Type B pancreatic cell (in vitro differentiated cells): ENCODE data around the gene DBH. TPM values are rescaled to one million over a fixed set of nuclear protein-coding genes. Genes with fewer than 3 reads are reported as not detected.

ENCODE experiments used
- DNase-seq: peaks from one replicate; pipeline ENCODE4 v3.0.0; 2021; ENCODE audit warnings: mixed read lengths; ENCODE audit not compliant: unreplicated experiment; ENCODE audit errors: extremely low spot score
- H3K27ac Mint-ChIP-seq: 2 replicates; pipeline ENCODE4 v1.8.0; 2021; ENCODE audit warnings: mild to moderate bottlenecking, mixed read lengths
- H3K27me3 Mint-ChIP-seq: 2 replicates; pipeline ENCODE4 v1.8.0; 2021; ENCODE audit warnings: mixed read lengths
- H3K36me3 Mint-ChIP-seq: 2 replicates; pipeline ENCODE4 v1.8.0; 2021; ENCODE audit warnings: mixed read lengths
- H3K4me1 Mint-ChIP-seq: one replicate; pipeline ENCODE4 v1.8.0; 2021; ENCODE audit warnings: mixed read lengths; ENCODE audit not compliant: unreplicated experiment
- H3K4me3 Mint-ChIP-seq: 2 replicates; pipeline ENCODE4 v1.8.0; 2021; ENCODE audit warnings: mild to moderate bottlenecking, mixed read lengths
- H3K9me3 Mint-ChIP-seq: 2 replicates; pipeline ENCODE4 v1.8.0; 2021; ENCODE audit warnings: mixed read lengths
- CTCF ChIP-seq: fragments of 200-600 bp; sonication (generic); conservative IDR thresholded peaks from 2 replicates; pipeline ENCODE4 v1.5.0; 2021; ENCODE audit warnings: antibody characterized with exemption, mild to moderate bottlenecking
- total RNA-seq: library from RNA; stranded (reverse); gene quantifications from 2 replicates; pipeline ENCODE4 v1.2.1, GENCODE V29; 2021; ENCODE audit warnings: low replicate concordance

DBH gene
- total RNA-seq, 1 donor from 2014 or later = 0.12 TPM

- peaks cover 39% of the 10 kb centered on the region for H3K27me3 Mint-ChIP-seq
Observed at GRCh38 chr9:133627341-133627740, 8.8 kb upstream of the DBH start.

GRCh38 chr9:133628766-133629165 is 7.4 kb upstream of the DBH start:
- no peak for TF ChIP-seq CTCF
- Mint-ChIP-seq H3K27ac (no peak overlapping the region), H3K4me3 (no peak overlapping the region)

More at GRCh38 chr9:133627341-133627740, 8.8 kb upstream of the DBH start:
- H3K9me3 Mint-ChIP-seq = peaks cover 9% of the 10 kb centered on the region
- DNase-seq = no peak
- H3K4me1 Mint-ChIP-seq = no peaks in the 10 kb centered on the region
- no peak for TF ChIP-seq CTCF
- H3K4me3 Mint-ChIP-seq = no peak overlapping the region
- H3K27ac Mint-ChIP-seq = no peak overlapping the region
- H3K36me3 Mint-ChIP-seq = no peaks in the 10 kb centered on the region

GRCh38 chr9:133629221-133630110 is 6.7 kb upstream of the DBH start:
- Mint-ChIP-seq H3K27me3 (peaks cover 30% of the 10 kb centered on the region), H3K36me3 (no peaks in the 10 kb centered on the region), H3K9me3 (peaks cover 9% of the 10 kb centered on the region), H3K4me3 (no peak overlapping the region), H3K27ac (no peak overlapping the region), H3K4me1 (peaks cover 12% of the 10 kb centered on the region)
- no peak for DNase-seq
- TF ChIP-seq CTCF = no peak

More at GRCh38 chr9:133628766-133629165, 7.4 kb upstream of the DBH start:
- peaks cover 29% of the 10 kb centered on the region for H3K27me3 Mint-ChIP-seq
- H3K36me3 Mint-ChIP-seq = no peaks in the 10 kb centered on the region
- no peak for DNase-seq
- peaks cover 8% of the 10 kb centered on the region for H3K4me1 Mint-ChIP-seq
- peaks cover 9% of the 10 kb centered on the region for H3K9me3 Mint-ChIP-seq

GRCh38 chr9:133631111-133631510 is 5.1 kb upstream of the DBH start:
- peaks cover 27% of the 10 kb centered on the region for H3K27me3 Mint-ChIP-seq
- no peak overlapping the region for H3K27ac Mint-ChIP-seq
- H3K4me1 Mint-ChIP-seq = peaks cover 17% of the 10 kb centered on the region
- no peak overlapping the region for H3K4me3 Mint-ChIP-seq
- TF ChIP-seq CTCF = no peak
- DNase-seq = no peak
- no peaks in the 10 kb centered on the region for H3K36me3 Mint-ChIP-seq
- H3K9me3 Mint-ChIP-seq = peaks cover 6% of the 10 kb centered on the region

GRCh38 chr9:133632806-133633680 is 3.1 kb upstream of the DBH start:
- Mint-ChIP-seq H3K36me3 (no peaks in the 10 kb centered on the region), H3K4me1 (peaks cover 19% of the 10 kb centered on the region), H3K27ac (no peak overlapping the region), H3K4me3 (no peak overlapping the region), H3K9me3 (no peaks in the 10 kb centered on the region), H3K27me3 (peaks cover 17% of the 10 kb centered on the region)
- DNase-seq = no peak
- no peak for TF ChIP-seq CTCF
